PFSK-1 (cell line): Measurements from ENCODE around the gene OR9A4.

Source experiments
- FOXP2 ChIP-seq: optimal IDR thresholded peaks from 2 replicates; pipeline ENCODE3; 2011; ENCODE audit warnings: borderline replicate concordance, control low read depth, inconsistent platforms; ENCODE audit not compliant: insufficient read depth; ENCODE audit errors: extremely low read length, extremely low read depth
- POLR2AphosphoS5 ChIP-seq: IDR thresholded peaks from 2 replicates; pipeline ENCODE4 v1.6.1; 2012; ENCODE audit warnings: low read depth, mild to moderate bottlenecking, control low read depth, low read length, moderate library complexity
- REST ChIP-seq, 2 experiments: IDR thresholded peaks; 2 replicates each; pipeline versions ENCODE4 v1.6.1 to v1.8.0; 2011 to 2012; ENCODE audit warnings: low read depth in 2 of 2, low read length in 2 of 2, control low read depth in 1 of 2, inconsistent platforms in 1 of 2, mild to moderate bottlenecking in 1 of 2, moderate library complexity in 1 of 2; ENCODE audit not compliant: insufficient read depth in 1 of 2
- SIN3A ChIP-seq: IDR thresholded peaks from 2 replicates; pipeline ENCODE4 v1.6.1; 2012; ENCODE audit warnings: mild to moderate bottlenecking, low read length, moderate library complexity, borderline replicate concordance; ENCODE audit not compliant: insufficient read depth
- TAF1 ChIP-seq: IDR thresholded peaks from 2 replicates; pipeline ENCODE4 v1.6.1; 2012; ENCODE audit warnings: low read length, control low read depth, borderline replicate concordance; ENCODE audit not compliant: insufficient read depth

OR9A4 gene

DNA sequence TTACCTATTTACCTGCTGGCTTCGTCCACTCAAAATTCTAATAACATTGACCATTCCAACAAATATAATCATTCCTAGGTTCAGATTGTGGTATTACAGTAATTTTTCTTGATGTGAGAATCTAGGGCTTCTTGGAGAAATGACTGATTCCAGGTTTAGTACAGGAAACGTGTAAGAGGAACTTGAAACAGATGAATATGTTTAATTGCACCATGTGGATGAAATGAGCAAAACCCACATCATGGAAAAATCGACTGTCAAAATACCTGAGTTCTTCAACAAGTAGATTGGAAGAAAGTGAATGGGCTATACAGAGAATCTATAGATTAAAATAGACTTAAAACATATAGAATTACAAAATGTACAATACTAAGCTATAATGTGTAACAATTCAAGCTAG is 24.9 kb upstream of the OR9A4 start:
- TF ChIP-seq FOXP2 (no peak), SIN3A (no peak), REST (IDR thresholded peaks at IDR 0.05; ENCODE audit: insufficient read depth in 1 of 2, low read depth in 2 of 2, low read length in 2 of 2) (no peak), TAF1 (no peak)

DNA sequence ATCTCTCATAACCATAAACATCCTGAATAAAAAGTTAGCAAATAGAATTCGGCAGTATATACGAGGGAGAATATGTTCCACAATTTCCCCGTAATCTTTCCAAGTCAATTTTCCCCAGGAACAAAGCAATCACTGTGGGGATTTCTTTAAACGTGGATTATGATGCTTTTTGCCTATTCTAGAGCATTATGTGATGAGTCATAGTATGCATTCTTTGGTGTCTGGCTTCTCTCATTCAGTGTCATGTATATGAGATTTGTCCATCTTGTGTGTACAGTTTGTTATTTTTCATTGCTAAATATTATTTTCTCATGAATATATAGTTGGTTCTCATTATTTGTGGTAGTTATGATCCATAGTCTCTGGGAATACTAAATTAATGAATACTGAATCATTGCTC is 9.9 kb upstream of the OR9A4 start:
- TF ChIP-seq TAF1, result no peak
- no peak for TF ChIP-seq FOXP2
- no peak for TF ChIP-seq REST (IDR thresholded peaks at IDR 0.05; ENCODE audit: insufficient read depth in 1 of 2, low read depth in 2 of 2, low read length in 2 of 2)
- no peak for TF ChIP-seq SIN3A

DNA sequence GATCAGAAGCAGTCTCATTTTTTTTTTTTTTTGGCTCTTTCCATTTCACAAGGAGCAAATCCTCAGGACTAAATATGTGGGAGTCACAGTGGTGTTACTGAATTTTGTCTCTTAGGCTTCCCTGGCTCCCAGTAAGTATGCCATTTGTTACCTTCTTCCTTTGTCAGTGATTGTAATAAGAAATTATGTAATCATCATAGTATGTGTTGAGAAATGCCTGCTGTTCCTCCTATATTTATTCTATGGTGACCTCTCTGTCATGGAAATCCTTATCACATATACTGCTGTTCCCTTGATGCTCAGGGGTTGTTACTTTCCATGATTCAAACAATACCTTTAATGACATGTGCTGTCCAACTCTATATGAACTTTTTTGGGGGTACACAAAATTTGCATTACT is 4.8 kb upstream of the OR9A4 start:
- no peak for TF ChIP-seq REST (IDR thresholded peaks at IDR 0.05; ENCODE audit: insufficient read depth in 1 of 2, low read depth in 2 of 2, low read length in 2 of 2)
- no peak for TF ChIP-seq SIN3A
- no peak for TF ChIP-seq FOXP2
- no peak for TF ChIP-seq TAF1
- TF ChIP-seq POLR2AphosphoS5, result no peak

- TF ChIP-seq SIN3A (no peak), POLR2AphosphoS5 (no peak), TAF1 (no peak), FOXP2 (no peak), REST (IDR thresholded peaks at IDR 0.05; ENCODE audit: insufficient read depth in 1 of 2, low read depth in 2 of 2, low read length in 2 of 2) (no peak)
Observed at GRCh38 chr7:141915565-141915964, 634 bp upstream of the OR9A4 start.

DNA sequence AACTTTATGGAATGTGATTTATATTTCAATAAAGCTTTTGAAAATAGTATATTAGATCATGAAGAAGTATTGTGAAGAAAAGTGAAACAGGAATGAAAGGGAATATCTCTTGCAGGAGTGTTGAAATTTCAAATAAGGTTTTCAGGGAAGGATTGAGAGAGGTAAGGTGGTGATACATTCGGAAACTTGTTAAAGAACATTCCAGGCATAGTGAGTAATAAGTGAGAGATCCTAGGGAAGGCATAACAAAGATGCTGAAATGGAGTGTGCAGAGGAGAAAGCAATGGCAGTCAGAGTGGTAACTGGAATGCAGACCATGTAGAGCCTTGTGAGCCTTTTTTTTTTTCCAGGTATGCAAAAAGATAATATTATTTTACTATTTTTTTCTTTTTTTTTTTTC is 4.1 kb downstream of the OR9A4 start:
- TF ChIP-seq FOXP2, result no peak
- no peak for TF ChIP-seq REST (IDR thresholded peaks at IDR 0.05; ENCODE audit: insufficient read depth in 1 of 2, low read depth in 2 of 2, low read length in 2 of 2)
- no peak for TF ChIP-seq SIN3A
- TF ChIP-seq POLR2AphosphoS5, result no peak
